B cell (primary cell): Measurements from ENCODE around the gene LRRC61. TPM values are rescaled to one million over a fixed set of nuclear protein-coding genes. Genes with fewer than 3 reads are reported as not detected.

Experiments
- ATAC-seq: fragments of 200-7000 bp; cut with Tn5 transposase; one replicate; pipeline ENCODE4 v1.10.0; 2021; ENCODE audit warnings: low read depth, mild to moderate bottlenecking, moderate number of reproducible peaks, moderate library complexity
- CTCF ChIA-PET: fragments of 350-600 bp; sonication (Branson Sonifier 250); formaldehyde crosslinking; loops from one replicate; lab custom pipeline; 2021; ENCODE audit warnings: antibody characterized with exemption, inconsistent platforms; lab: Charles Lee
- POLR2A ChIA-PET: fragments of 350-600 bp; sonication (Branson Sonifier 250); formaldehyde crosslinking; loops from one replicate; lab custom pipeline; 2021; ENCODE audit warnings: antibody characterized with exemption; lab: Charles Lee
- DNase-seq: peaks from one replicate; pipeline ENCODE4 v3.0.0; 2013
- H2AFZ ChIP-seq: 2 replicates; pipeline ENCODE4 v1.6.1; 2012; ENCODE audit warnings: mild to moderate bottlenecking, low read depth, low read length; ENCODE audit not compliant: insufficient read depth, poor library complexity, severe bottlenecking
- H3K27ac ChIP-seq, 2 donors: 1 replicate in 1 of 2; 2 replicates in 1 of 2; pipeline ENCODE4 v1.5.1; 2012 to 2013; ENCODE audit warnings: low read length in 2 of 2, mild to moderate bottlenecking in 2 of 2, moderate library complexity in 1 of 2
- H3K27me3 ChIP-seq, 4 experiments: fragments of 200-600 bp in 1 of 4; sonication (generic) in 1 of 4; replicated peaks in 1 of 4; 1 replicate in 2 of 4; 2 replicates in 2 of 4; pipeline versions ENCODE4 v1.6.1 to v1.7.0; 2013 to 2016; ENCODE audit warnings: low read length in 3 of 4, mild to moderate bottlenecking in 2 of 4, mixed read lengths in 1 of 4, moderate library complexity in 1 of 4; ENCODE audit not compliant: insufficient read depth in 4 of 4, control insufficient read depth in 3 of 4; ENCODE audit errors: control extremely low read depth in 1 of 4
- H3K36me3 ChIP-seq, 2 experiments: replicated peaks in 1 of 2; 1 replicate in 1 of 2; 2 replicates in 1 of 2; pipeline versions ENCODE4 v1.6.1 to v1.7.1; 2013; ENCODE audit warnings: low read length in 1 of 2; ENCODE audit not compliant: insufficient read depth in 2 of 2, control insufficient read depth in 1 of 2; ENCODE audit errors: control extremely low read depth in 1 of 2, extremely low read depth in 1 of 2
- H3K4me1 ChIP-seq, 2 donors: fragments of 200-600 bp in 1 of 2; sonication (generic) in 1 of 2; 1 replicate in 1 of 2; 2 replicates in 1 of 2; pipeline versions ENCODE4 v1.5.1 to v1.6.1; 2013 to 2017; ENCODE audit warnings: low read length in 2 of 2; ENCODE audit not compliant: control insufficient read depth in 2 of 2, insufficient read depth in 2 of 2
- H3K4me2 ChIP-seq: replicated peaks from 2 replicates; pipeline ENCODE3; 2012; ENCODE audit warnings: mild to moderate bottlenecking, low read depth, low read length; ENCODE audit not compliant: poor library complexity, severe bottlenecking
- H3K4me3 ChIP-seq, 5 experiments: fragments of 200-600 bp in 1 of 5; sonication (generic) in 1 of 5; 1 replicate in 3 of 5; 2 replicates in 2 of 5; pipeline versions ENCODE4 v1.5.1 to v1.7.0; 2011 to 2016; ENCODE audit warnings: low read length in 4 of 5, mild to moderate bottlenecking in 4 of 5, low read depth in 2 of 5, control low read depth in 1 of 5, moderate library complexity in 1 of 5; ENCODE audit not compliant: insufficient read depth in 1 of 5; ENCODE audit errors: control extremely low read depth in 1 of 5, extremely low read depth in 1 of 5
- H3K79me2 ChIP-seq: fragments of 200-600 bp; sonication (generic); one replicate; pipeline ENCODE4 v1.6.0; 2016; ENCODE audit warnings: low read length; ENCODE audit not compliant: control insufficient read depth, insufficient read depth
- H3K9ac ChIP-seq: fragments of 200-600 bp; sonication (generic); 2 replicates; pipeline ENCODE4 v1.6.1; 2017; ENCODE audit warnings: mild to moderate bottlenecking, low read length, moderate library complexity
- H3K9me3 ChIP-seq, 3 donors: one replicate each; pipeline versions ENCODE4 v1.6.1 to v1.7.1; 2013; ENCODE audit warnings: low read length in 2 of 3; ENCODE audit not compliant: control insufficient read depth in 2 of 3, insufficient read depth in 1 of 3; ENCODE audit errors: control extremely low read depth in 1 of 3
- H4K20me1 ChIP-seq: 2 replicates; pipeline ENCODE4 v1.6.0; 2012; ENCODE audit warnings: mild to moderate bottlenecking, low read length; ENCODE audit not compliant: insufficient read depth, control insufficient read depth, poor library complexity, severe bottlenecking
- H3K27ac Mint-ChIP-seq: one replicate; pipeline ENCODE4 v1.8.0; 2021; ENCODE audit warnings: mixed read lengths
- H3K27me3 Mint-ChIP-seq: one replicate; pipeline ENCODE4 v1.8.0; 2021; ENCODE audit warnings: mixed read lengths
- H3K4me1 Mint-ChIP-seq: one replicate; pipeline ENCODE4 v1.8.0; 2021; ENCODE audit warnings: mixed read lengths
- H3K4me3 Mint-ChIP-seq: one replicate; pipeline ENCODE4 v1.8.0; 2021; ENCODE audit warnings: mixed read lengths
- H3K9me3 Mint-ChIP-seq: one replicate; pipeline ENCODE4 v1.8.0; 2022; ENCODE audit warnings: mixed read lengths; ENCODE audit not compliant: insufficient read depth
- CTCF ChIP-seq: fragments of 200-600 bp; IDR thresholded peaks from one replicate; pipeline ENCODE4 v1.8.0; 2022; ENCODE audit warnings: antibody characterized with exemption, mild to moderate bottlenecking
- EZH2 ChIP-seq: IDR thresholded peaks from 2 replicates; pipeline ENCODE4 v1.6.1; 2012; ENCODE audit warnings: borderline replicate concordance, low read depth, mild to moderate bottlenecking, moderate library complexity, low read length; ENCODE audit not compliant: insufficient read depth, poor library complexity, severe bottlenecking
- WGBS: methylation state at CpG from one replicate; pipeline ENCODE4 v1.1.5; 2013; ENCODE audit warnings: missing lambda C conversion rate; ENCODE audit not compliant: insufficient coverage; 5-methylcytosine and 5-hydroxymethylcytosine counted together
- intact Hi-C: fragments of 100-400 bp; cut with micrococcal nuclease; formaldehyde crosslinking; loops from one replicate; pipeline ENCODE4 v1.10.0; 2022
- polyA plus RNA-seq: library from polyadenylated mRNA; depleted of rRNA; stranded (reverse); fragments of >200 nt; gene quantifications from 2 replicates; pipeline ENCODE4 v1.2.3, GENCODE V29; 2012
- total RNA-seq, 2 donors: library from RNA; stranded (reverse); fragments of 120-200 nt in 1 of 2; gene quantifications; 1 replicate in 1 of 2; 2 replicates in 1 of 2; pipeline versions ENCODE4 v1.2.3 to v1.2.4, GENCODE V29; 2013 to 2022

LRRC61 gene
- total and polyA plus RNA-seq, 2 donors (not counting 1 experiment from before 2014, with no cell fraction given) = 12.8 to 12.9 TPM

GRCh38 chr7:150325901-150326300, 2.7 kb downstream of the LRRC61 start:
- ATAC-seq (no peak), DNase-seq (no peak)
- ChIA-PET CTCF (no interaction called here), POLR2A (interaction anchor here (0.7 kb wide), 1 partner anchor 454 kb away, joined by 6 read pairs; no protein-coding TSS in a partner anchor)
- TF ChIP-seq EZH2 = no peak
- TF ChIP-seq CTCF = no peak
- Histone ChIP-seq H4K20me1 (no peaks in the 10 kb centered on the region), H2AFZ (no peak overlapping the region), H3K27ac (no peak overlapping the region), H3K4me2 (no peak overlapping the region), H3K79me2 (peaks cover 10% of the 10 kb centered on the region), H3K4me3 (no peak overlapping the region), H3K27me3 (no peaks in the 10 kb centered on the region), H3K36me3 (peaks cover 0 to 34% of the 10 kb centered on the region in 2 experiments), H3K4me1 (peaks cover 8 to 26% of the 10 kb centered on the region in 2 donors), H3K9me3 (peaks cover 0 to 4% (median 0%) of the 10 kb centered on the region in 3 donors), H3K9ac (no peak overlapping the region)
- no peaks in the 10 kb centered on the region for H3K27me3 Mint-ChIP-seq
- intact Hi-C loops = no loop called here
- no peak overlapping the region for H3K27ac Mint-ChIP-seq
- H3K9me3 Mint-ChIP-seq = no peaks in the 10 kb centered on the region
- peaks cover 39% of the 10 kb centered on the region for H3K4me1 Mint-ChIP-seq
- 94% methylated on average over 3 of the region's 6 CpGs for WGBS
- H3K4me3 Mint-ChIP-seq = no peak overlapping the region

DNA sequence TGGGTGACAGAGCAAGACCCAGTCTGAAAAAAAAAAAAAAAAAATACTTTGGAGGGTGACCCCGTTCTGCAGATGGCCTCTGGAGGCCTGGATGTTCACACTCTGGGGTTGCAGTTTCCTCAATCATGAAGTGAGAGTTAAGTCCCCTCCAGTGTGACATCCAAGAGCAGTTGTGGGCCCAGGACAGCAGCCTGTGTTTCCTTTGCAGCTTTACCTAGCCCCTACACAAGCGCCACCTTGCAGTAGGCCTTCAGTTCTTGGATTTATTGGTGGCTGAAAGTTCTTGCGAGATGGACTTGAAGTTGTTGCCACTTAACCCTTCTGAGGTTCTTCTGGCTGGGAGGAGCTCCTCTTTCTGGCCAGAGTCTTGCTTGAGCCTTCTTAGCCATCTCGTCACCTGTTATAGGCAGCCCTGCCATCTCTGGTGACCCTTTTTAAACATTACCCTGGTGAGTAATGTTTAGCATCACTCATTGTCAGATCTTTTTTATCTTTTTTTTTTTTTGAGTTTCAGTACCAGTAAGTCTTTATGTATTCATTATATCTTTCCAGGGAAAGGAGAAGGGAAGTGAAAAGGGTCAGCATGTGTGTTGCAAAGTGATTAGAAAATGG, 3.6 kb downstream of the LRRC61 start:
- peaks cover 8 to 26% of the 10 kb centered on the region in 2 donors for H3K4me1 ChIP-seq
- CTCF ChIA-PET = interaction anchor here (0.6 kb wide), 1 partner anchor 107 kb away, joined by 3 read pairs; no protein-coding TSS in a partner anchor
- WGBS = 96% methylated on average over 4 of the region's 4 CpGs

More for the DNA sequence above, 3.6 kb downstream of the LRRC61 start:
- intact Hi-C loops = no loop called here
- Mint-ChIP-seq H3K9me3 (no peaks in the 10 kb centered on the region), H3K4me1 (peaks cover 34% of the 10 kb centered on the region), H3K4me3 (no peak overlapping the region), H3K27ac (no peak overlapping the region), H3K27me3 (no peaks in the 10 kb centered on the region)
- H3K9me3 ChIP-seq = peaks cover 0 to 4% (median 0%) of the 10 kb centered on the region in 3 donors
- ATAC-seq = no peak
- no peaks in the 10 kb centered on the region for H3K27me3 ChIP-seq
- no peak for DNase-seq
- no peak overlapping the region for H3K4me2 ChIP-seq
- POLR2A ChIA-PET = interaction anchor here (0.7 to 1.2 kb wide), 2 partner anchors 453 to 732 kb away, joined by 6 to 7 read pairs; partner anchors contain the start of gene SLC4A2
- no peak overlapping the region for H3K9ac ChIP-seq
- no peaks in the 10 kb centered on the region for H4K20me1 ChIP-seq
- no peak overlapping the region for H3K4me3 ChIP-seq
- TF ChIP-seq CTCF = no peak
- TF ChIP-seq EZH2 = no peak
- peaks cover 0 to 34% of the 10 kb centered on the region in 2 experiments for H3K36me3 ChIP-seq
- no peak overlapping the region for H2AFZ ChIP-seq
- H3K79me2 ChIP-seq = peaks cover 10% of the 10 kb centered on the region
- H3K27ac ChIP-seq = no peak overlapping the region
